GM12878 (cell line): Measurements from ENCODE around the gene CMTM4. TPM values are rescaled to one million over a fixed set of nuclear protein-coding genes. Genes with fewer than 3 reads are reported as not detected.

Experiments used
- ATAC-seq: fragments of 200-7000 bp; cut with Tn5 transposase; 3 replicates; pipeline ENCODE4 v1.9.1; 2020; ENCODE audit warnings: mild to moderate bottlenecking, moderate library complexity
- BruUV-seq: library from RNA; stranded (reverse); fragments of 400-500 nt; replicated peaks from 2 replicates; lab custom pipeline; 2021; lab: Mats Ljungman, UMichigan
- CTCF ChIA-PET: fragments of 300-600 bp; sonication (Branson Sonifier 250); formaldehyde crosslinking; extraction: SDS; loops from one replicate; lab custom pipeline; 2021; ENCODE audit warnings: inconsistent platforms; lab: Yijun Ruan, JAX
- POLR2A ChIA-PET: fragments of 350-600 bp; formaldehyde crosslinking; extraction: SDS; loops from one replicate; lab custom pipeline; 2021; ENCODE audit warnings: inconsistent platforms; lab: Charles Lee
- RAD21 ChIA-PET: fragments of 300-600 bp; sonication (Branson Sonifier 250); formaldehyde crosslinking; loops from one replicate; lab custom pipeline; 2023; ENCODE audit warnings: antibody characterized with exemption; ENCODE audit not compliant: unreplicated experiment; lab: Charles Lee
- SMC1A ChIA-PET: fragments of 300-600 bp; sonication (Branson Sonifier 250); formaldehyde crosslinking; loops from one replicate; lab custom pipeline; 2023; ENCODE audit not compliant: unreplicated experiment, uncharacterized antibody; lab: Charles Lee
- DNase-seq: peaks from one replicate; pipeline ENCODE4 v3.0.0-alpha.2; 2011; ENCODE audit warnings: low read depth, low spot score
- FAIRE-seq: peaks from 3 replicates; lab custom pipeline; 2011; peaks lifted over from hg19 to GRCh38; lab: Jason Lieb, UNC
- H2AFZ ChIP-seq: 2 replicates; pipeline ENCODE4 v1.6.0; 2011; ENCODE audit warnings: low read depth, low read length, control low read depth; ENCODE audit not compliant: control insufficient read depth
- H3K27ac ChIP-seq: 2 replicates; pipeline ENCODE4 v1.5.1; 2011; ENCODE audit warnings: control low read depth; ENCODE audit not compliant: control insufficient read depth, insufficient read depth
- H3K27me3 ChIP-seq, 2 experiments: replicated peaks in 1 of 2; 2 replicates each; pipeline versions ENCODE4 v1.6.0 to v1.6.1; 2011; ENCODE audit warnings: low read length in 1 of 2; ENCODE audit not compliant: control insufficient read depth in 2 of 2, insufficient read depth in 2 of 2
- H3K36me3 ChIP-seq, 2 experiments: 2 replicates each; pipeline ENCODE4 v1.5.1; 2011; ENCODE audit warnings: low read length in 1 of 2; ENCODE audit not compliant: control insufficient read depth in 2 of 2, insufficient read depth in 2 of 2
- H3K4me1 ChIP-seq: 2 replicates; pipeline ENCODE4 v1.6.1; 2011; ENCODE audit warnings: mild to moderate bottlenecking, low read length, moderate library complexity, mixed read lengths; ENCODE audit not compliant: control insufficient read depth, insufficient read depth
- H3K4me2 ChIP-seq: 2 replicates; pipeline ENCODE4 v1.6.0; 2011; ENCODE audit warnings: control low read depth; ENCODE audit not compliant: control insufficient read depth, insufficient read depth
- H3K4me3 ChIP-seq: fragments of 200-600 bp; sonication (generic); 2 replicates; pipeline ENCODE4 v1.5.1; 2016
- H3K79me2 ChIP-seq: 2 replicates; pipeline ENCODE4 v1.6.0; 2011; ENCODE audit warnings: low read length; ENCODE audit not compliant: control insufficient read depth, insufficient read depth
- H3K9ac ChIP-seq: 2 replicates; pipeline ENCODE4 v1.8.0; 2011; ENCODE audit warnings: low read length, control low read depth, mixed read lengths; ENCODE audit not compliant: control insufficient read depth, insufficient read depth
- H3K9me3 ChIP-seq: replicated peaks from 3 replicates; pipeline ENCODE4 v1.5.1; 2011; ENCODE audit warnings: mild to moderate bottlenecking, low read length; ENCODE audit not compliant: control insufficient read depth, insufficient read depth
- H4K20me1 ChIP-seq: 2 replicates; pipeline ENCODE4 v1.6.0; 2011; ENCODE audit not compliant: control insufficient read depth, insufficient read depth
- CBFB ChIP-seq: IDR thresholded peaks from 2 replicates; pipeline ENCODE4 v1.6.1; 2016; ENCODE audit warnings: antibody characterized with exemption, low read depth
- CHD2 ChIP-seq: IDR thresholded peaks from 2 replicates; pipeline ENCODE4 v1.6.1; 2011; ENCODE audit warnings: low read depth, low read length, improper control_type of control experiment, borderline replicate concordance
- ELK1 ChIP-seq: IDR thresholded peaks from 2 replicates; pipeline ENCODE4 v1.6.1; 2012; ENCODE audit warnings: low read depth, low read length, improper control_type of control experiment
- FOS ChIP-seq: IDR thresholded peaks from 3 replicates; pipeline ENCODE4 v1.6.1; 2011; ENCODE audit warnings: borderline replicate concordance; ENCODE audit not compliant: insufficient read length; ENCODE audit errors: extremely low read depth
- MTA2 ChIP-seq: fragments of 450-650 bp; IDR thresholded peaks from 2 replicates; pipeline ENCODE4 v1.6.1; 2016; ENCODE audit warnings: low read depth, mild to moderate bottlenecking, moderate library complexity
- POLR2A ChIP-seq: IDR thresholded peaks from 2 replicates; pipeline ENCODE4 v1.6.1; 2011; ENCODE audit warnings: low read depth, mild to moderate bottlenecking, low read length
- POLR2AphosphoS2 ChIP-seq: IDR thresholded peaks from 2 replicates; pipeline ENCODE4 v1.6.1; 2011; ENCODE audit warnings: low read depth, mild to moderate bottlenecking, low read length, improper control_type of control experiment, moderate library complexity
- RAD51 ChIP-seq: fragments of 450-650 bp; IDR thresholded peaks from 2 replicates; pipeline ENCODE4 v1.6.1; 2016; ENCODE audit warnings: moderate library complexity, mild to moderate bottlenecking, inconsistent platforms
- SMC3 ChIP-seq: IDR thresholded peaks from 2 replicates; pipeline ENCODE4 v1.6.1; 2011; ENCODE audit warnings: low read length, improper control_type of control experiment, borderline replicate concordance
- SRF ChIP-seq, 2 experiments: IDR thresholded peaks; 2 replicates each; pipeline ENCODE4 v1.6.1; 2011; ENCODE audit warnings: low read depth in 2 of 2, low read length in 2 of 2, mild to moderate bottlenecking in 1 of 2, moderate library complexity in 1 of 2
- WRNIP1 ChIP-seq: IDR thresholded peaks from 2 replicates; pipeline ENCODE4 v1.6.1; 2011; ENCODE audit warnings: low read depth, low read length, improper control_type of control experiment, borderline replicate concordance
- ZNF217 ChIP-seq: fragments of 450-650 bp; IDR thresholded peaks from 2 replicates; pipeline ENCODE4 v1.6.1; 2017; ENCODE audit warnings: antibody characterized with exemption, mild to moderate bottlenecking
- WGBS: methylation state at CpG from one replicate; pipeline ENCODE4 v1.1.6; 2016; ENCODE audit warnings: low lambda C conversion rate; ENCODE audit not compliant: insufficient replicate concordance, insufficient coverage; ENCODE audit errors: missing lambda C conversion rate; 5-methylcytosine and 5-hydroxymethylcytosine counted together
- in situ Hi-C: fragments of 300-500 bp; cut with MboI; formaldehyde crosslinking; loops from 9 replicates; pipeline ENCODE4 v1.14.3; 2018; ENCODE audit warnings: mixed read lengths
- intact Hi-C: fragments of 100-400 bp; cut with micrococcal nuclease; formaldehyde crosslinking; loops from one replicate; pipeline ENCODE4 v1.14.2; 2022; ENCODE audit not compliant: unreplicated experiment
- polyA plus RNA-seq, 11 experiments: library from polyadenylated mRNA; depleted of rRNA in 4 of 11; unstranded in 6 of 11; stranded (reverse) in 5 of 11; fragments of >200 nt; fragmentation: Nextera tagmentation in 4 of 11; fragmentation: Illumina TruSeq in 1 of 11; extraction: Ambion mirVana in 4 of 11; extraction: Trizol in 1 of 11; gene quantifications; 1 replicate in 1 of 11; 2 replicates in 10 of 11; pipeline versions ENCODE4 v1.2.1 to v1.2.3, GENCODE V29; 2011 to 2016; ENCODE audit warnings: inconsistent platforms in 2 of 11, missing spikeins in 2 of 11, low read depth in 1 of 11
- total RNA-seq, 4 experiments: library from RNA; depleted of rRNA in 3 of 4; stranded (reverse); fragments of >200 nt in 3 of 4; fragmentation: Illumina TruSeq in 1 of 4; extraction: Trizol in 1 of 4; gene quantifications; 2 replicates each; pipeline versions ENCODE4 v1.2.1 to v1.2.3, GENCODE V29; 2013 to 2021

CMTM4 gene
- total and polyA plus RNA-seq, 10 of the 15 experiments (the other 5 are each of a cell fraction or from before 2014, with no cell fraction given), result 0.02 to 0.43 (median 0.15) TPM; not detected in 2

DNA sequence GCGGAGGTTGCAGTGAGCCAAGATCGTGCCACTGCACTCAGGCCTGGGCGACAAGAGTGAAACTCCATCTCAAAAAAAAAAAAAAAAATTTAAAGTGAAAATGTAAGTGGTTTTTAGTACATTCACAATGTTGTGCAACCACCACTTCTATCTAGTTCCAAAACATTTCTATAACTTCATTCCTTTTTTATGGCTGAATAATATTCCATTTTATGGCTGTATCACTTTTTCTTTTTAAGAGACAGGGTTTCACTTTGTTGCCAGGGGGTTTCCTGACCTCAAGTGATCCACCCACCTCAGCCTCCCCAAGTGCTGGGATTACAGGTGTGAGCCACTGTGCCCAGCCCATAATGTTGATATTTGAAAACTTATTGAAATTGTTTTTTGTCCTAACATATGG is 103.7 kb downstream of the CMTM4 start:
- Histone ChIP-seq H3K4me2 (no peak overlapping the region), H3K4me3 (no peak overlapping the region), H3K4me1 (peaks cover 12% of the 10 kb centered on the region), H3K9ac (no peak overlapping the region)
- CTCF ChIA-PET, result interaction anchor here (2.8 kb wide), 1 partner anchor 11 kb away, joined by 9 read pairs; no protein-coding TSS in a partner anchor
- no TSS peak for BruUV-seq
- TF ChIP-seq ELK1 (no peak), POLR2AphosphoS2 (no peak), SRF (IDR thresholded peaks at IDR 0.05; ENCODE audit: low read depth in 2 of 2, low read length in 2 of 2) (no peak), WRNIP1 (no peak), ZNF217 (no peak), RAD51 (no peak), CHD2 (no peak), MTA2 (no peak), POLR2A (no peak), CBFB (no peak), FOS (no peak), SMC3 (no peak)
- TF ChIP-seq, all 136 proteins: peak for 0
- Histone ChIP-seq H3K79me2 (no peaks in the 10 kb centered on the region), H3K9me3 (no peaks in the 10 kb centered on the region; the same call in 2 of the 3 replicates), H2AFZ (no peak overlapping the region), H3K27me3 (peaks cover 0 to 4% of the 10 kb centered on the region in 2 experiments; a peak in 1 of 4 replicates), H3K27ac (no peak overlapping the region), H3K36me3 (no peaks in the 10 kb centered on the region), H4K20me1 (no peaks in the 10 kb centered on the region)
- ChIA-PET POLR2A (interaction anchor here (0.6 kb wide), 1 partner anchor 80 kb away, joined by 3 read pairs; no protein-coding TSS in a partner anchor), RAD21 (no interaction called here), SMC1A (no interaction called here)
- 56% methylated on average over 3 of the region's 3 CpGs for WGBS
- DNase-seq (no peak), ATAC-seq (no peak), FAIRE-seq (no peak)
- in situ Hi-C loops (no loop called here), intact Hi-C loops (no loop called here)
